HUES6 (cell line): ENCODE measurements around the gene CNOT2.

Source experiments
- H3K27ac ChIP-seq: 2 replicates; pipeline ENCODE4 v1.7.0; 2013; ENCODE audit warnings: low read depth, mild to moderate bottlenecking, low read length, inconsistent platforms
- H3K27me3 ChIP-seq: 2 replicates; pipeline ENCODE4 v1.6.1; 2013; ENCODE audit warnings: low read length; ENCODE audit not compliant: control insufficient read depth, insufficient read depth
- H3K36me3 ChIP-seq: 2 replicates; pipeline ENCODE4 v1.6.1; 2013; ENCODE audit warnings: low read length; ENCODE audit not compliant: control insufficient read depth, insufficient read depth
- H3K4me1 ChIP-seq: 2 replicates; pipeline ENCODE4 v1.6.1; 2013; ENCODE audit warnings: low read length; ENCODE audit not compliant: control insufficient read depth, insufficient read depth
- H3K4me3 ChIP-seq: 2 replicates; pipeline ENCODE4 v1.5.1; 2013; ENCODE audit warnings: low read depth, low read length
- H3K9ac ChIP-seq: one replicate; pipeline ENCODE4 v1.6.1; 2013; ENCODE audit warnings: mild to moderate bottlenecking, low read length
- H3K9me3 ChIP-seq: 2 replicates; pipeline ENCODE4 v1.6.1; 2013; ENCODE audit warnings: low read depth, low read length; ENCODE audit not compliant: control insufficient read depth, insufficient read depth

Gene CNOT2

GRCh38 chr12:70240673-70241072 is 2.6 kb upstream of the CNOT2 start:
- Histone ChIP-seq H3K36me3 (peaks cover 38% of the 10 kb centered on the region), H3K27me3 (no peaks in the 10 kb centered on the region), H3K4me1 (peaks cover 19% of the 10 kb centered on the region), H3K27ac (no peak overlapping the region), H3K9me3 (no peaks in the 10 kb centered on the region), H3K4me3 (no peak overlapping the region), H3K9ac (no peak overlapping the region)

GRCh38 chr12:70241845-70242244 is 1.4 kb upstream of the CNOT2 start:
- Histone ChIP-seq H3K9me3 (no peaks in the 10 kb centered on the region), H3K9ac (no peak overlapping the region), H3K4me3 (peak overlapping the region; percentile 88), H3K36me3 (peaks cover 38% of the 10 kb centered on the region), H3K4me1 (peaks cover 25% of the 10 kb centered on the region), H3K27me3 (no peaks in the 10 kb centered on the region), H3K27ac (peak overlapping the region; percentile 99; the same call in 1 of the 2 replicates)

GRCh38 chr12:70243510-70244371 is 508 bp downstream of the CNOT2 start:
- Histone ChIP-seq H3K4me3 (peak overlapping the region; percentile 88), H3K9ac (peak overlapping the region; percentile 97), H3K27ac (peak overlapping the region; percentile 99), H3K4me1 (peaks cover 32% of the 10 kb centered on the region), H3K27me3 (no peaks in the 10 kb centered on the region), H3K36me3 (peaks cover 25% of the 10 kb centered on the region), H3K9me3 (no peaks in the 10 kb centered on the region)

GRCh38 chr12:70244409-70244808 is 1.2 kb downstream of the CNOT2 start:
- Histone ChIP-seq H3K4me3 (peak overlapping the region; percentile 88), H3K4me1 (peaks cover 32% of the 10 kb centered on the region), H3K36me3 (peaks cover 22% of the 10 kb centered on the region), H3K9me3 (no peaks in the 10 kb centered on the region), H3K27ac (peak overlapping the region; percentile 96; the same call in 1 of the 2 replicates), H3K9ac (peak overlapping the region; percentile 97), H3K27me3 (no peaks in the 10 kb centered on the region)

- Histone ChIP-seq H3K36me3 (peaks cover 15% of the 10 kb centered on the region), H3K9me3 (no peaks in the 10 kb centered on the region)
These were observed 2.2 kb downstream of the CNOT2 start for GRCh38 chr12:70245458-70245857.

GRCh38 chr12:70246580-70246979 is 3.3 kb downstream of the CNOT2 start:
- Histone ChIP-seq H3K27ac (no peak overlapping the region), H3K4me1 (peaks cover 51% of the 10 kb centered on the region), H3K36me3 (peaks cover 4% of the 10 kb centered on the region; the same call in 1 of the 2 replicates), H3K4me3 (peak overlapping the region; percentile 37; the same call in 1 of the 2 replicates), H3K9me3 (no peaks in the 10 kb centered on the region), H3K9ac (no peak overlapping the region), H3K27me3 (no peaks in the 10 kb centered on the region)

More at GRCh38 chr12:70245458-70245857, 2.2 kb downstream of the CNOT2 start:
- Histone ChIP-seq H3K4me3 (peak overlapping the region; percentile 88; the same call in 1 of the 2 replicates), H3K4me1 (peaks cover 42% of the 10 kb centered on the region), H3K27me3 (no peaks in the 10 kb centered on the region), H3K9ac (no peak overlapping the region), H3K27ac (peak overlapping the region; percentile 10; the same call in 1 of the 2 replicates)

- Histone ChIP-seq H3K9me3 (no peaks in the 10 kb centered on the region), H3K4me1 (peaks cover 45% of the 10 kb centered on the region), H3K36me3 (no peaks in the 10 kb centered on the region), H3K9ac (no peak overlapping the region), H3K27me3 (no peaks in the 10 kb centered on the region), H3K27ac (no peak overlapping the region), H3K4me3 (no peak overlapping the region; the same call in 1 of the 2 replicates)
These were observed 4.5 kb downstream of the CNOT2 start for GRCh38 chr12:70247653-70248199.

GRCh38 chr12:70248876-70249275 is 5.6 kb downstream of the CNOT2 start:
- Histone ChIP-seq H3K4me3 (no peak overlapping the region), H3K4me1 (peaks cover 45% of the 10 kb centered on the region), H3K9me3 (no peaks in the 10 kb centered on the region), H3K27ac (no peak overlapping the region), H3K27me3 (no peaks in the 10 kb centered on the region), H3K9ac (no peak overlapping the region), H3K36me3 (no peaks in the 10 kb centered on the region)

- Histone ChIP-seq H3K27ac (no peak overlapping the region), H3K9me3 (no peaks in the 10 kb centered on the region), H3K27me3 (no peaks in the 10 kb centered on the region), H3K4me3 (no peak overlapping the region), H3K9ac (no peak overlapping the region), H3K4me1 (peaks cover 42% of the 10 kb centered on the region), H3K36me3 (no peaks in the 10 kb centered on the region)
These were observed 6.7 kb downstream of the CNOT2 start for GRCh38 chr12:70249903-70250302.

- no peaks in the 10 kb centered on the region for H3K27me3 ChIP-seq
- no peaks in the 10 kb centered on the region for H3K36me3 ChIP-seq
- 0 out of 2 replicates have a peak overlapping the region, but pooled peaks have one; percentile 7 for H3K4me3 ChIP-seq
- no peak overlapping the region for H3K27ac ChIP-seq
- no peak overlapping the region for H3K9ac ChIP-seq
- H3K9me3 ChIP-seq = no peaks in the 10 kb centered on the region
- H3K4me1 ChIP-seq = peaks cover 39% of the 10 kb centered on the region
These were observed 8.0 kb downstream of the CNOT2 start for GRCh38 chr12:70251226-70251625.

GRCh38 chr12:70251661-70252060 is 8.4 kb downstream of the CNOT2 start:
- no peaks in the 10 kb centered on the region for H3K27me3 ChIP-seq
- peaks cover 36% of the 10 kb centered on the region for H3K4me1 ChIP-seq
- no peak overlapping the region for H3K27ac ChIP-seq
- no peaks in the 10 kb centered on the region for H3K36me3 ChIP-seq
- no peaks in the 10 kb centered on the region for H3K9me3 ChIP-seq
- H3K9ac ChIP-seq = no peak overlapping the region
- H3K4me3 ChIP-seq = no peak overlapping the region
